Body of pancreas (tissue), 4 donors: Measurements from ENCODE around the gene FGF14. TPM values are rescaled to one million over a fixed set of nuclear protein-coding genes. Genes with fewer than 3 reads are reported as not detected.

Experiments used
- ATAC-seq: fragments of 150-250 bp; one replicate; pipeline ENCODE4 v1.9.1; 2016
- DNase-seq, 4 donors: peaks; one replicate each; pipeline ENCODE4 v3.0.0-alpha.2; 2019
- H3K27ac ChIP-seq, 4 donors: fragments of 200-600 bp; sonication (generic); 1 replicate in 3 of 4; 2 replicates in 1 of 4; pipeline versions ENCODE4 v1.5.1 to v1.6.1; 2016 to 2019; ENCODE audit warnings: mild to moderate bottlenecking in 1 of 4, mixed read lengths in 1 of 4, moderate library complexity in 1 of 4
- H3K27me3 ChIP-seq, 2 donors: fragments of 200-600 bp; sonication (generic); one replicate each; pipeline ENCODE4 v1.6.0; 2016; ENCODE audit warnings: mild to moderate bottlenecking in 1 of 2
- H3K36me3 ChIP-seq, 2 donors: fragments of 200-600 bp; sonication (generic); replicated peaks in 1 of 2; 2 replicates each; pipeline ENCODE4 v1.5.1; 2016; ENCODE audit warnings: low read depth in 2 of 2; ENCODE audit not compliant: insufficient read depth in 1 of 2
- H3K4me1 ChIP-seq: fragments of 200-600 bp; sonication (generic); one replicate; pipeline ENCODE4 v1.6.0; 2016
- H3K4me3 ChIP-seq, 2 donors: fragments of 200-600 bp; sonication (generic); 1 replicate in 1 of 2; 2 replicates in 1 of 2; pipeline ENCODE4 v1.5.1; 2016 to 2019
- H3K9me3 ChIP-seq, 3 donors: fragments of 200-600 bp; sonication (generic); 1 replicate in 2 of 3; 2 replicates in 1 of 3; pipeline ENCODE4 v1.5.1; 2016
- POLR2A ChIP-seq, 3 donors: fragments of 450-650 bp; IDR thresholded peaks; one replicate each; pipeline ENCODE4 v1.6.1; 2016; ENCODE audit warnings: antibody characterized with exemption in 3 of 3, mild to moderate bottlenecking in 2 of 3
- WGBS, 2 donors: methylation state at CpG; one replicate each; pipeline ENCODE4 v1.1.5; 2017; 5-methylcytosine and 5-hydroxymethylcytosine counted together
- intact Hi-C: fragments of 100-400 bp; cut with DNase I; formaldehyde crosslinking; loops from one replicate; pipeline ENCODE4 v1.15.1; 2023
- total RNA-seq, 2 donors: library from RNA; depleted of rRNA; stranded (reverse); fragments of >200 nt; gene quantifications; one replicate each; pipeline ENCODE4 v1.1.0, GENCODE V29; 2016
- TF ChIP-seq, protein P1 (sequence below), 7 experiments: fragments of 450-650 bp in 4 of 7; fragments of 200-600 bp in 3 of 7; sonication (generic) in 3 of 7; IDR thresholded peaks; one replicate each; pipeline ENCODE4 v1.5.1; 2016 to 2019; ENCODE audit warnings: antibody characterized with exemption in 7 of 7

The FGF14 gene
- total RNA-seq, 2 donors from 2014 or later, result under 0.01 to 0.52 TPM

DNA sequence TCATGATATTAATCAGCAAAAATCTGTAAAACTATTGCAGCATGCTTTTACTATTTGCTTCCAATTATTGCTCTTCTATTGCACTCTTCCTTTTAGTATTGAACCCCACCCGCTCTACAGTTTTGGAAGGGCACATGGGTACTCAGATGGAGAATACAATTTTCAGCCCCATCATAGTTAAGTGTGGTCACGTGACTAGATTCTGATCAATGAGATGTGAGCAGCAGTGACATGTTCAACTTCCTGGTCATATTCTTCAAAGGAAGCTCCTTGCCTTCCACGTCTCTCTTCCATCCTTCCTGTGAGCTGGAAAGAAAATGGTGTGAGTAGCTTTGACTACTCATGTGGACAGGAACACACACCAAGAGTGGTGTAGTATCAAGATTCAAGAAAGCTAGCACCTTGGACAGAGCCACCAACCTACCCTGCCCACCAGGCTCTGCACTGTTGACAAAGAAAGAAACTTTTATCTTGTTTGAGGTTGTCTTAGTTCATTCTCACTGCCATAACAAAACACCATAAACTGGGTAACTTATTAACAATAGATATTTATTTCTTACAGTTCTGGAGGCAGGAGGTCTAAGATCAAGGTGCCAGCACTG, 3.8 kb upstream of the FGF14 start:
- Histone ChIP-seq H3K27ac (no peak overlapping the region), H3K9me3 (no peaks in the 10 kb centered on the region), H3K4me3 (no peak overlapping the region), H3K36me3 (no peaks in the 10 kb centered on the region), H3K27me3 (no peaks in the 10 kb centered on the region), H3K4me1 (peaks cover 19% of the 10 kb centered on the region)
- TF ChIP-seq, protein P1, sequence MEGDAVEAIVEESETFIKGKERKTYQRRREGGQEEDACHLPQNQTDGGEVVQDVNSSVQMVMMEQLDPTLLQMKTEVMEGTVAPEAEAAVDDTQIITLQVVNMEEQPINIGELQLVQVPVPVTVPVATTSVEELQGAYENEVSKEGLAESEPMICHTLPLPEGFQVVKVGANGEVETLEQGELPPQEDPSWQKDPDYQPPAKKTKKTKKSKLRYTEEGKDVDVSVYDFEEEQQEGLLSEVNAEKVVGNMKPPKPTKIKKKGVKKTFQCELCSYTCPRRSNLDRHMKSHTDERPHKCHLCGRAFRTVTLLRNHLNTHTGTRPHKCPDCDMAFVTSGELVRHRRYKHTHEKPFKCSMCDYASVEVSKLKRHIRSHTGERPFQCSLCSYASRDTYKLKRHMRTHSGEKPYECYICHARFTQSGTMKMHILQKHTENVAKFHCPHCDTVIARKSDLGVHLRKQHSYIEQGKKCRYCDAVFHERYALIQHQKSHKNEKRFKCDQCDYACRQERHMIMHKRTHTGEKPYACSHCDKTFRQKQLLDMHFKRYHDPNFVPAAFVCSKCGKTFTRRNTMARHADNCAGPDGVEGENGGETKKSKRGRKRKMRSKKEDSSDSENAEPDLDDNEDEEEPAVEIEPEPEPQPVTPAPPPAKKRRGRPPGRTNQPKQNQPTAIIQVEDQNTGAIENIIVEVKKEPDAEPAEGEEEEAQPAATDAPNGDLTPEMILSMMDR (IDR thresholded peaks at IDR 0.05), result no peak
- no peak for TF ChIP-seq POLR2A (IDR thresholded peaks at IDR 0.05)
- ATAC-seq, result no peak
- WGBS, 2 donors, result 49 to 52% methylated on average over 3 of the region's 3 CpGs
- no peak for DNase-seq
- intact Hi-C loops, result no loop called here

DNA sequence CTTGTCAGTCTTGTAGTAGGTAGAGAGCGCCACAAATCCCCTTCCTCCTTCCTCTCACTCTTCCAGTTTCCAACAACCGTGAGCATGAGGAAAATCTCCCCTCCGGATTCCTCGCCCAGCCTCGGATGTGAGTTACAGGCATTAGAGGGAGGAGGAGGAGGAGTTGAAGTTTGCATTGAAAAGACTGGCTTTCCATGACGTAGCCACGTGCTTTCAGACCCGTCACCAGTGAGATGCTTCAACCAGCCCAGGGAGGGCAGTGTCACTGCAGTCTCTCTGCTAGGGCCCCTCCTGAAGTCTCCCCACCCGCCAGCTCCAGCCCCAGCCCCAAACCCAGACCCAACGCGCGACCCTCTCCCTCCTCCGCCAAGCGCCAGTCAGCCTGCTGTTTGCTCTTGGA, 442 bp upstream of the FGF14 start:
- peak in 3 of 4 donors; percentile 29 to 38 (median 31) for DNase-seq
- peaks cover 30% of the 10 kb centered on the region for H3K4me1 ChIP-seq
- H3K9me3 ChIP-seq, result no peaks in the 10 kb centered on the region
- H3K27ac ChIP-seq, result no peak overlapping the region
- 3 to 4% methylated on average over 14 of the region's 14 CpGs for WGBS, 2 donors
- H3K36me3 ChIP-seq, result no peaks in the 10 kb centered on the region
- H3K4me3 ChIP-seq, result no peak overlapping the region
- intact Hi-C loops, result no loop called here
- no peak for ATAC-seq
- H3K27me3 ChIP-seq, result no peaks in the 10 kb centered on the region
- TF ChIP-seq, protein P1 (IDR thresholded peaks at IDR 0.05), result peak in 1 of 7 experiments; percentile 22
- no peak for TF ChIP-seq POLR2A (IDR thresholded peaks at IDR 0.05)

DNA sequence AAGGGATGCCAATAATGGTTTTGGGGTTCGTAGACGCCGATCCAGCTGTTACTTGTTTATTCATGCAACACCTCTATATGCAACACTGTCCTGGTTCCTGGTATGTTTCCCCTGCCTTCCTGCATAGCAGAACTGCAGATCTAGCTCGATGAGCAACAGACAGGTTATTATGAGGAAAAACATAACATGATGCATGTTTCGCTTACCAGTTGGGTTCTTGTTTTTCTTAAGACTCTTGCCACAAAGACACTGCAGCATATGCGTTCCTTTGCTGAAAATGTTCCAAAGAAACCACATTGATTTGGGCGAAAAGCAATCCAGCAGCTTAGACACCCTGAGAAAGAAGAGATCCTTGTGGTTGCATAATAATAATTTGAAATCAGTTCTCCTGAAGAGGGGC, 583 bp downstream of the FGF14 start:
- ATAC-seq (peak; percentile 12), DNase-seq (no peak)
- no peak overlapping the region for H3K27ac ChIP-seq
- 4 to 10% methylated on average over 7 of the region's 7 CpGs for WGBS, 2 donors
- TF ChIP-seq, protein P1 (IDR thresholded peaks at IDR 0.05), result no peak
- no peak for TF ChIP-seq POLR2A (IDR thresholded peaks at IDR 0.05)
- H3K4me1 ChIP-seq, result peaks cover 30% of the 10 kb centered on the region
- no peaks in the 10 kb centered on the region for H3K9me3 ChIP-seq
- H3K36me3 ChIP-seq, result no peaks in the 10 kb centered on the region
- H3K4me3 ChIP-seq, result peak overlapping the region in 1 of 2 donors; percentile 66
- no peaks in the 10 kb centered on the region for H3K27me3 ChIP-seq
- intact Hi-C loops, result no loop called here

DNA sequence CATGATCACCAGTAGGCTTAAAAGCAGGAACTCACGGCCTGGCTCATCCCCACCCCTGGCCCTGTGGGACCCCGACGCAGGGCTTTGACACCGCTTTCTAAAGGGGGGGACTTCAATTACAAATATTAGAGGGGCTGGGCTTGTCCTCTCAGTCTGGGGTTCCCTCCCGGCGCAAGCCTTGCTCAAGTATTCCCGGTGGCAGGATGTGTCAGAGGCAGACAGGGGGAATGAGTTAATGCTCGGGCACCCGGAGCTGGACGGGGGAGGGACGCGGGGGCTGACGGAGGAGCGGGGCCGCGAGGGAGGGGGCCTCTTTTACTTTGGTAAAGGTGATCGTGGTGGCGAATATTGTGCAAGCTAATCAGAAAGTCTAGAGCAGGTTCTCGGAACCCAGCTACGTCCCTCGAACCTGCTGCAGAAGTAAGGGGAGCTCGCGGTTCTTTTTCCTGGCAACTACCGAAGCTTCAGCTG, 1.1 kb downstream of the FGF14 start:
- Histone ChIP-seq H3K27ac (no peak overlapping the region), H3K4me1 (peaks cover 30% of the 10 kb centered on the region), H3K27me3 (no peaks in the 10 kb centered on the region), H3K4me3 (peak overlapping the region; percentile 28 to 66), H3K36me3 (no peaks in the 10 kb centered on the region), H3K9me3 (no peaks in the 10 kb centered on the region)
- ATAC-seq (peak; percentile 53), DNase-seq (peak; percentile 31 to 45 (median 34))
- TF ChIP-seq POLR2A (IDR thresholded peaks at IDR 0.05), result no peak
- TF ChIP-seq, protein P1 (IDR thresholded peaks at IDR 0.05), result no peak
- intact Hi-C loops, result no loop called here
- 0% methylated on average over 22 to 24 of the region's 24 CpGs for WGBS, 2 donors
